CD8-positive, alpha-beta memory T cell (primary cell): ENCODE data around the gene FBXW8. TPM values are rescaled to one million over a fixed set of nuclear protein-coding genes. Genes with fewer than 3 reads are reported as not detected.

Experiments
- CTCF ChIA-PET: fragments of 350-600 bp; sonication (Branson Sonifier 250); formaldehyde crosslinking; loops from one replicate; lab custom pipeline; 2021; ENCODE audit warnings: antibody characterized with exemption; lab: Charles Lee
- POLR2A ChIA-PET: fragments of 350-600 bp; sonication (Branson Sonifier 250); formaldehyde crosslinking; loops from one replicate; lab custom pipeline; 2021; ENCODE audit warnings: antibody characterized with exemption; lab: Charles Lee
- DNase-seq, 5 donors: peaks; one replicate each; pipeline versions ENCODE4 v3.0.0 to v3.0.0-alpha.2; 2020 to 2022; ENCODE audit warnings: mixed read lengths in 1 of 5
- H3K27ac ChIP-seq: one replicate; pipeline ENCODE4 v1.7.0; 2013; ENCODE audit warnings: low read depth, mild to moderate bottlenecking, low read length, moderate library complexity
- H3K27me3 ChIP-seq: 2 replicates; pipeline ENCODE4 v1.7.0; 2013; ENCODE audit warnings: low read length, mild to moderate bottlenecking; ENCODE audit not compliant: insufficient read depth, poor library complexity, severe bottlenecking
- H3K36me3 ChIP-seq: 2 replicates; pipeline ENCODE4 v1.7.0; 2013; ENCODE audit warnings: mild to moderate bottlenecking, low read length, moderate library complexity; ENCODE audit not compliant: insufficient read depth
- H3K4me1 ChIP-seq: 2 replicates; pipeline ENCODE4 v1.7.0; 2013; ENCODE audit warnings: mild to moderate bottlenecking, low read length, moderate library complexity; ENCODE audit not compliant: insufficient read depth
- H3K4me3 ChIP-seq: 2 replicates; pipeline ENCODE4 v1.7.0; 2013; ENCODE audit warnings: mild to moderate bottlenecking, low read length
- H3K9me3 ChIP-seq: 2 replicates; pipeline ENCODE4 v1.7.0; 2013; ENCODE audit warnings: mild to moderate bottlenecking, low read length
- H3K27ac Mint-ChIP-seq, 8 donors: one replicate each; pipeline ENCODE4 v1.8.0; 2020 to 2021; ENCODE audit warnings: mixed read lengths in 8 of 8, mild to moderate bottlenecking in 6 of 8, inconsistent platforms in 3 of 8, moderate library complexity in 3 of 8
- H3K27me3 Mint-ChIP-seq, 2 donors: one replicate each; pipeline ENCODE4 v1.8.0; 2020 to 2021; ENCODE audit warnings: mixed read lengths in 2 of 2, mild to moderate bottlenecking in 1 of 2, moderate library complexity in 1 of 2
- H3K36me3 Mint-ChIP-seq, 3 donors: one replicate each; pipeline ENCODE4 v1.8.0; 2020 to 2021; ENCODE audit warnings: mixed read lengths in 3 of 3, inconsistent platforms in 1 of 3, mild to moderate bottlenecking in 1 of 3
- H3K4me1 Mint-ChIP-seq, 3 donors: one replicate each; pipeline ENCODE4 v1.8.0; 2020 to 2021; ENCODE audit warnings: mixed read lengths in 3 of 3, inconsistent platforms in 1 of 3, mild to moderate bottlenecking in 1 of 3
- H3K4me3 Mint-ChIP-seq, 7 donors: one replicate each; pipeline ENCODE4 v1.8.0; 2020 to 2021; ENCODE audit warnings: mixed read lengths in 7 of 7, mild to moderate bottlenecking in 6 of 7, moderate library complexity in 4 of 7, inconsistent platforms in 2 of 7
- H3K9me3 Mint-ChIP-seq, 5 donors: one replicate each; pipeline ENCODE4 v1.8.0; 2020 to 2022; ENCODE audit warnings: mixed read lengths in 5 of 5, mild to moderate bottlenecking in 3 of 5, moderate library complexity in 2 of 5, inconsistent platforms in 1 of 5
- polyA plus RNA-seq: library from polyadenylated mRNA; unstranded; fragments of 300-500 nt; fragmentation: Illumina TruSeq; gene quantifications from one replicate; pipeline ENCODE4 v1.2.3, GENCODE V29; 2021
- total RNA-seq, 2 experiments: library from RNA; stranded (reverse); gene quantifications; one replicate each; pipeline ENCODE4 v1.2.3, GENCODE V29; 2021

Gene FBXW8
- total and polyA plus RNA-seq, 3 experiments from 2014 or later = 6.8 to 10.2 (median 9.3) TPM

GRCh38 chr12:117020536-117021220 lies 109.9 kb downstream of the FBXW8 start:
- no peak overlapping the region for H3K4me3 Mint-ChIP-seq
- H3K27me3 ChIP-seq = no peaks in the 10 kb centered on the region
- no peaks in the 10 kb centered on the region for H3K9me3 ChIP-seq
- POLR2A ChIA-PET = no interaction called here
- H3K9me3 Mint-ChIP-seq = peaks cover 0 to 2% (median 0%) of the 10 kb centered on the region in 5 donors
- H3K36me3 ChIP-seq = no peaks in the 10 kb centered on the region
- H3K4me3 ChIP-seq = no peak overlapping the region
- peak overlapping the region in 2 of 8 donors; percentile 32 to 44 for H3K27ac Mint-ChIP-seq
- H3K4me1 ChIP-seq = no peaks in the 10 kb centered on the region
- H3K36me3 Mint-ChIP-seq = peaks cover 3 to 68% (median 18%) of the 10 kb centered on the region in 3 donors
- no peak for DNase-seq
- peaks cover 2 to 4% (median 4%) of the 10 kb centered on the region in 3 donors for H3K4me1 Mint-ChIP-seq
- CTCF ChIA-PET = interaction anchor here (1.0 to 10.1 kb wide), 3 partner anchors 99 to 317 kb away, joined by 3 to 102 read pairs (median 3); no protein-coding TSS in a partner anchor
- H3K27ac ChIP-seq = no peak overlapping the region
- no peaks in the 10 kb centered on the region for H3K27me3 Mint-ChIP-seq

- Mint-ChIP-seq H3K4me3 (no peak overlapping the region), H3K27me3 (no peaks in the 10 kb centered on the region), H3K4me1 (peaks cover 3 to 6% (median 6%) of the 10 kb centered on the region in 3 donors), H3K9me3 (no peaks in the 10 kb centered on the region), H3K27ac (peak overlapping the region in 1 of 8 donors; percentile 7), H3K36me3 (peaks cover 0 to 71% (median 12%) of the 10 kb centered on the region in 3 donors)
- no peak for DNase-seq
- CTCF ChIA-PET = interaction anchor here (1.3 to 10.1 kb wide), 2 partner anchors 97 to 116 kb away, joined by 3 to 102 read pairs; no protein-coding TSS in a partner anchor
- Histone ChIP-seq H3K9me3 (no peaks in the 10 kb centered on the region), H3K27ac (no peak overlapping the region), H3K27me3 (no peaks in the 10 kb centered on the region), H3K36me3 (no peaks in the 10 kb centered on the region), H3K4me3 (no peak overlapping the region), H3K4me1 (no peaks in the 10 kb centered on the region)
- POLR2A ChIA-PET = no interaction called here
Observed at GRCh38 chr12:117022465-117022864, 111.7 kb downstream of the FBXW8 start.

GRCh38 chr12:117023998-117024960 lies 113.5 kb downstream of the FBXW8 start:
- POLR2A ChIA-PET = no interaction called here
- CTCF ChIA-PET = interaction anchor here (1.2 to 10.1 kb wide), 7 partner anchors 9 to 321 kb away, joined by 3 to 102 read pairs (median 4); no protein-coding TSS in a partner anchor
- no peaks in the 10 kb centered on the region for H3K9me3 ChIP-seq

GRCh38 chr12:117024961-117025480 lies 114.3 kb downstream of the FBXW8 start:
- Mint-ChIP-seq H3K9me3 (no peaks in the 10 kb centered on the region), H3K27ac (peak overlapping the region in 2 of 8 donors; percentile 64 to 88), H3K27me3 (no peaks in the 10 kb centered on the region), H3K4me3 (no peak overlapping the region), H3K36me3 (peaks cover 0 to 80% (median 12%) of the 10 kb centered on the region in 3 donors), H3K4me1 (peaks cover 3 to 6% (median 6%) of the 10 kb centered on the region in 3 donors)
- H3K4me1 ChIP-seq = no peaks in the 10 kb centered on the region
- no peaks in the 10 kb centered on the region for H3K9me3 ChIP-seq
- ChIA-PET CTCF (interaction anchor here (1.0 to 10.1 kb wide), 12 partner anchors 8 to 322 kb away, joined by 3 to 102 read pairs (median 4); no protein-coding TSS in a partner anchor), POLR2A (no interaction called here)
- H3K27me3 ChIP-seq = no peaks in the 10 kb centered on the region
- no peak overlapping the region for H3K27ac ChIP-seq
- no peak overlapping the region for H3K4me3 ChIP-seq
- H3K36me3 ChIP-seq = no peaks in the 10 kb centered on the region
- DNase-seq = no peak

More at GRCh38 chr12:117023998-117024960, 113.5 kb downstream of the FBXW8 start:
- Histone ChIP-seq H3K27ac (no peak overlapping the region), H3K27me3 (no peaks in the 10 kb centered on the region), H3K4me1 (no peaks in the 10 kb centered on the region), H3K4me3 (no peak overlapping the region), H3K36me3 (no peaks in the 10 kb centered on the region)
- no peaks in the 10 kb centered on the region for H3K9me3 Mint-ChIP-seq
- H3K27ac Mint-ChIP-seq = no peak overlapping the region
- H3K4me1 Mint-ChIP-seq = peaks cover 3 to 6% (median 6%) of the 10 kb centered on the region in 3 donors
- no peak for DNase-seq
- H3K4me3 Mint-ChIP-seq = no peak overlapping the region
- no peaks in the 10 kb centered on the region for H3K27me3 Mint-ChIP-seq
- H3K36me3 Mint-ChIP-seq = peaks cover 0 to 77% (median 12%) of the 10 kb centered on the region in 3 donors

GRCh38 chr12:117025481-117026151 lies 114.9 kb downstream of the FBXW8 start:
- H3K36me3 ChIP-seq = no peaks in the 10 kb centered on the region
- Mint-ChIP-seq H3K4me1 (peaks cover 3 to 6% (median 6%) of the 10 kb centered on the region in 3 donors), H3K4me3 (no peak overlapping the region), H3K27me3 (no peaks in the 10 kb centered on the region), H3K36me3 (peaks cover 0 to 80% (median 12%) of the 10 kb centered on the region in 3 donors), H3K27ac (peak overlapping the region in 6 of 8 donors; percentile 32 to 88 (median 66)), H3K9me3 (no peaks in the 10 kb centered on the region)
- H3K27ac ChIP-seq = no peak overlapping the region
- no peaks in the 10 kb centered on the region for H3K4me1 ChIP-seq
- ChIA-PET CTCF (interaction anchor here (0.6 to 10.1 kb wide), 20 partner anchors 9 to 322 kb away, joined by 3 to 102 read pairs (median 4); no protein-coding TSS in a partner anchor), POLR2A (no interaction called here)
- H3K9me3 ChIP-seq = no peaks in the 10 kb centered on the region
- peak; percentile 28 to 63 (median 37) for DNase-seq
- no peak overlapping the region for H3K4me3 ChIP-seq
- no peaks in the 10 kb centered on the region for H3K27me3 ChIP-seq

GRCh38 chr12:117026343-117026742 lies 115.6 kb downstream of the FBXW8 start:
- POLR2A ChIA-PET = no interaction called here
- Mint-ChIP-seq H3K27ac (no peak overlapping the region), H3K4me3 (no peak overlapping the region), H3K4me1 (peaks cover 3 to 6% (median 6%) of the 10 kb centered on the region in 3 donors), H3K27me3 (no peaks in the 10 kb centered on the region), H3K9me3 (no peaks in the 10 kb centered on the region), H3K36me3 (peaks cover 0 to 78% (median 10%) of the 10 kb centered on the region in 3 donors)
- Histone ChIP-seq H3K4me3 (no peak overlapping the region), H3K4me1 (no peaks in the 10 kb centered on the region), H3K27me3 (no peaks in the 10 kb centered on the region), H3K27ac (no peak overlapping the region), H3K9me3 (no peaks in the 10 kb centered on the region), H3K36me3 (no peaks in the 10 kb centered on the region)
- CTCF ChIA-PET = interaction anchor here (0.6 to 10.1 kb wide), 21 partner anchors 8 to 323 kb away, joined by 3 to 102 read pairs (median 3); no protein-coding TSS in a partner anchor
- DNase-seq = no peak

GRCh38 chr12:117026921-117027250 lies 116.1 kb downstream of the FBXW8 start:
- Histone ChIP-seq H3K4me1 (no peaks in the 10 kb centered on the region), H3K27ac (no peak overlapping the region), H3K36me3 (no peaks in the 10 kb centered on the region), H3K9me3 (no peaks in the 10 kb centered on the region), H3K4me3 (no peak overlapping the region), H3K27me3 (no peaks in the 10 kb centered on the region)
- no peaks in the 10 kb centered on the region for H3K9me3 Mint-ChIP-seq
- POLR2A ChIA-PET = no interaction called here
- H3K4me3 Mint-ChIP-seq = no peak overlapping the region
- peaks cover 3 to 6% (median 6%) of the 10 kb centered on the region in 3 donors for H3K4me1 Mint-ChIP-seq
- CTCF ChIA-PET = interaction anchor here (0.7 to 10.1 kb wide), 7 partner anchors 14 to 93 kb away, joined by 3 to 102 read pairs (median 4); no protein-coding TSS in a partner anchor
- no peaks in the 10 kb centered on the region for H3K27me3 Mint-ChIP-seq
- H3K36me3 Mint-ChIP-seq = peaks cover 0 to 73% (median 10%) of the 10 kb centered on the region in 3 donors
- H3K27ac Mint-ChIP-seq = no peak overlapping the region
- DNase-seq = no peak
